NCI-H446 treated with DMSO at 0.1 percent for 48 hours (cell line): Measurements from ENCODE around the gene RAB15.

Source experiments
- DNase-seq: peaks from one replicate; lab custom pipeline; 2025; lab: John Stamatoyannopoulos, UW

Gene RAB15

GRCh38 chr14:64955297-64955696, 16.8 kb downstream of the RAB15 start:
- no peak for DNase-seq

- DNase-seq = no peak
Measured at GRCh38 chr14:64954491-64955240, 17.5 kb downstream of the RAB15 start.

- no peak for DNase-seq
Measured at GRCh38 chr14:64953661-64954060, 18.5 kb downstream of the RAB15 start.

GRCh38 chr14:64953310-64953654, 18.9 kb downstream of the RAB15 start:
- no peak for DNase-seq

- DNase-seq = no peak
Measured at GRCh38 chr14:64952598-64953309, 19.4 kb downstream of the RAB15 start.

GRCh38 chr14:64951724-64952123, 20.4 kb downstream of the RAB15 start:
- DNase-seq = no peak

GRCh38 chr14:64951291-64951690, 20.8 kb downstream of the RAB15 start:
- no peak for DNase-seq

- no peak for DNase-seq
Measured at GRCh38 chr14:64950889-64951288, 21.2 kb downstream of the RAB15 start.

- DNase-seq = no peak
Measured at GRCh38 chr14:64948612-64949210, 23.4 kb downstream of the RAB15 start.

GRCh38 chr14:64947710-64948611, 24.2 kb downstream of the RAB15 start:
- DNase-seq = no peak

- no peak for DNase-seq
Measured at GRCh38 chr14:64946310-64947045, 25.7 kb downstream of the RAB15 start.

- DNase-seq = no peak
Measured at GRCh38 chr14:64945431-64946178, 26.5 kb downstream of the RAB15 start.

- no peak for DNase-seq
Measured at GRCh38 chr14:64944861-64945260, 27.3 kb downstream of the RAB15 start.

GRCh38 chr14:64944041-64944440, 28.1 kb downstream of the RAB15 start:
- DNase-seq = no peak

GRCh38 chr14:64943556-64943955, 28.6 kb downstream of the RAB15 start:
- DNase-seq = no peak

- DNase-seq = no peak
Measured at GRCh38 chr14:64942531-64943111, 29.5 kb downstream of the RAB15 start, which contains the start of gene GPX2. TSS of gene GPX2 (minus strand) at chr14:64942745. CDS start at chr14:64942726, 19 bp downstream.

- no peak for DNase-seq
Measured at GRCh38 chr14:64940336-64940910, 31.7 kb downstream of the RAB15 start.

GRCh38 chr14:64939817-64940190, 32.3 kb downstream of the RAB15 start:
- DNase-seq = no peak

GRCh38 chr14:64938972-64939816, 32.9 kb downstream of the RAB15 start:
- DNase-seq = no peak
